K562 (cell line): ENCODE measurements around the gene VEGFC.

Experiments
- CCAR2 ChIP-seq: fragments of 200-400 bp; formaldehyde crosslinking; IDR thresholded peaks from 2 replicates; pipeline ENCODE4 v1.6.1; 2017; ENCODE audit warnings: mild to moderate bottlenecking, low read depth, low read length
- CEBPB ChIP-seq: fragments of 450-650 bp; IDR thresholded peaks from 2 replicates; pipeline ENCODE4 v1.6.1; 2016; ENCODE audit warnings: missing genetic modification characterization, missing compliant biosample characterization
- CTCF ChIP-seq, 3 experiments: IDR thresholded peaks in 2 of 3; conservative IDR thresholded peaks in 1 of 3; 2 replicates each; pipeline ENCODE4 v1.5.1; 2011 to 2012; ENCODE audit warnings: low read length in 3 of 3, mild to moderate bottlenecking in 3 of 3, control low read depth in 2 of 3, improper control_type of control experiment in 1 of 3, inconsistent platforms in 1 of 3, low read depth in 1 of 3, mixed read lengths in 1 of 3, moderate library complexity in 1 of 3; ENCODE audit not compliant: insufficient read depth in 2 of 3
- ELF1 ChIP-seq: fragments of 200-800 bp; sonication (Bioruptor generic); IDR thresholded peaks from 2 replicates; pipeline ENCODE4 v1.6.1; 2016; ENCODE audit warnings: missing genetic modification characterization, missing compliant biosample characterization
- HES1 ChIP-seq: fragments of 450-650 bp; IDR thresholded peaks from 2 replicates; pipeline ENCODE4 v1.6.1; 2016; ENCODE audit warnings: low read depth, mild to moderate bottlenecking, moderate library complexity
- KDM1A ChIP-seq, 2 experiments: fragments of 450-650 bp; IDR thresholded peaks; 2 replicates each; pipeline ENCODE4 v1.6.1; 2016; ENCODE audit warnings: mild to moderate bottlenecking in 2 of 2
- MCM2 ChIP-seq: fragments of 450-650 bp; IDR thresholded peaks from 2 replicates; pipeline ENCODE4 v1.6.1; 2017; ENCODE audit warnings: low read depth, mild to moderate bottlenecking
- POLR2A ChIP-seq: fragments of 450-650 bp; conservative IDR thresholded peaks from 2 replicates; pipeline ENCODE4 v1.6.1; 2016
- POLR2AphosphoS2 ChIP-seq: IDR thresholded peaks from 2 replicates; pipeline ENCODE4 v1.6.1; 2012; ENCODE audit warnings: low read length, improper control_type of control experiment
- POLR2AphosphoS5 ChIP-seq: IDR thresholded peaks from 2 replicates; pipeline ENCODE4 v1.6.1; 2011; ENCODE audit warnings: mild to moderate bottlenecking, low read depth, low read length, moderate library complexity; ENCODE audit not compliant: control insufficient read depth, insufficient read depth
- RBM39 ChIP-seq: fragments of 200-400 bp; formaldehyde crosslinking; optimal IDR thresholded peaks from 2 replicates; pipeline ENCODE3; 2018; ENCODE audit warnings: low read depth, low read length
- SMAD4 ChIP-seq: fragments of 250-450 bp; sonication (Bioruptor Pico); conservative IDR thresholded peaks from 2 replicates; pipeline ENCODE4 v1.8.0; 2021; ENCODE audit warnings: inconsistent platforms, mild to moderate bottlenecking, moderate library complexity
- TCF7L2 ChIP-seq: fragments of 150-350 bp; IDR thresholded peaks from 2 replicates; pipeline ENCODE4 v1.6.1; 2016; ENCODE audit warnings: low read depth, mild to moderate bottlenecking, low read length, moderate library complexity
- ZNF384 ChIP-seq: IDR thresholded peaks from 2 replicates; pipeline ENCODE4 v1.6.1; 2012; ENCODE audit warnings: low read depth, low read length, improper control_type of control experiment

GRCh38 chr4:176708771-176709311 is 83.9 kb downstream of the VEGFC start:
- TF ChIP-seq POLR2A (no peak), TCF7L2 (no peak), SMAD4 (CRISPR knock-in tag) (no peak), CEBPB (tag) (no peak), RBM39 (no peak), KDM1A (IDR thresholded peaks at IDR 0.05) (no peak), POLR2AphosphoS2 (no peak), ELF1 (tag) (no peak), CTCF (IDR thresholded peaks at IDR 0.05 in 2 of 3, conservative IDR thresholded peaks at IDR 0.05 in 1 of 3; ENCODE audit: insufficient read depth in 2 of 3, low read depth in 1 of 3, low read length in 3 of 3) (no peak), CCAR2 (no peak), POLR2AphosphoS5 (no peak), HES1 (no peak), ZNF384 (no peak), MCM2 (no peak)
